ENCODE measurements around the gene TRIM2.
A peak's percentile ranks its signal among the peaks of the same experiment; 100 is the strongest.

Gene TRIM2

DNA sequence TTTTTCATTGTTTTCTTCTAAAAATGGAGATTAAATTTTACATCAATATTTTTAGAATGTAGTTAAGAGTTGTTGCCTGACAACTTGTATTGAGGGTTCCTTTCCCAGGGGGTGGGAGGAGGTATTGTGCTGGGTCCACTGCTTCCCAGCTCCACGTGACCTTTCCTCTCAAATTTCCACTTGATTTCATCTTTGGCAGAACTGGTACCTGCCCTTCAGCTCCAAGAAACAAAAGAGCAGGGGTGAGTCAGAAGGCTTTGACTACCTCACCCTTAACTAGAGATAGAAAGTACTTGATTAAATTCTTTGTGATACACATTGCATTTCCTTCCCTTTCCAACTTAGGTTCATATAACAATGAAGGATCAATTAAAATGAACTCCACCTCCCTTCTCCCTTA, 19.7 kb downstream of the TRIM2 start:
- peak; percentile 46 for DNase-seq

DNA sequence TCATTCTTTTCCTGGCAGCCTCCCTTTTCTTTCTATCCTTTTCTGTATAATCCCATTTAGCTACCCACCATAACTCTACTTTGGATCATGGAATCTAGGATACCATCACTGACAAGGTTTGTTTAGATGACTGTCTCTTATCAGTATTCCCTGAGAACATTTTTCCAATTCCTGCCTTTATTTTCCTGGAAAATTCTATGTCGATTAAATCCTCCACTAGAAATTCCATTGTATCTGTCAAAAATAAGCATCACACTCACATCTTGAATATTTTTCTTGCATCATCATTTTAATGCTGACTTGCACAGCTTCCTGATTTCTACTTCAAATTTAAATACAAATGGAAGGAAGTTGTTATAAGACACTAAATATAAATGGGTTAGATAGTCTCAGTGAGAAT, 20.2 kb downstream of the TRIM2 start:
- no peak for DNase-seq

DNA sequence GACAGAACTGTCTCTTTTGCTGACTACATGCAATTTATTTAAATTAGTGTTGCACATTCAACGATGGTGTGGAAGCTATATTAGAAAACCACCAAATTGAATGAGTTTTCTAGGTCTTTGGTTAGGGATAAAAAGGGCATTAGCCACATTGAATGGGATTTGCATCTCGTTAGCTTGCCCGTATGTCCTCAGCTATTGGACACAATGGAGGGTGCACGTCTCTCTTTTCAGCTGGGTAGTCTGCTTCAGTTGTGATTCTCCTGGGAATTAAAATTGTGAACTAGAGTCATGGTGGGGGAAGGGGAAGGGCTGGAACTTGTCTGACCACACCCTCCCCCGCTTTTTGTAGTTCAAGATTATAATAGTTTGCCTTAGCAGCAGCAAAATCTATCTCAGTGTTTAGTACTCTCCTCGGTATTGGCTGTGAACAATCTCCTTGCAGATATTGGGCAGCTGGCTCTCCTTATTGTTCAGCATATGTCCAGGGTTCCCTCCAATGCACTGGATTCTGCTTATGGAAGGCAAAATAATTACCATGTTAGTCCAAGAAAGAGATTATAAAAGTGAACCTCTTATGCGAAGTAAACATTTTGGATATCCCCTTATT, 23.3 kb downstream of the TRIM2 start:
- DNase-seq, result no peak

- no peak for DNase-seq
Measured at GRCh38 chr4:153228512-153229140, 24.4 kb downstream of the TRIM2 start.

- DNase-seq, result no peak
Measured at GRCh38 chr4:153229545-153229944, 25.3 kb downstream of the TRIM2 start.

DNA sequence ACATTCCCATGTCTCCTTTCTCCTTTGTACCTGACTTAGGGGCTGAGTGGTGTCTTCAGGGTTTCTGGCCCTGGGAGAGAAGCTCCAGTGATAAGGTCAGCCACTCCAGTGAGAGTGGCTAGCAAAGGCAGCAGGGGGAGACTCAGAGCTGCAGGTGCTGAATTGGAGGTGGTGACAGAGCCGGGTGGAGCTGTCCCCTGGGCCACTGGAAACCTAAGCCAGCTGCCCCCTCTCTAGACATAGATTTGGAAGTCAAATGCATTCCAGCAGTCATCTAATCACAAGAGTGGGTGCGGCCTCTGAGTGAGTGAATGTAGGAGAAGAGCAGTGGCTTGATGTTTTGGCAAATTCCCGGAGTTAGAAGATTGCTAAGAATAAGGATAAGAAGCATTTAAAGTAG, 28.5 kb downstream of the TRIM2 start:
- no peak for DNase-seq

DNA sequence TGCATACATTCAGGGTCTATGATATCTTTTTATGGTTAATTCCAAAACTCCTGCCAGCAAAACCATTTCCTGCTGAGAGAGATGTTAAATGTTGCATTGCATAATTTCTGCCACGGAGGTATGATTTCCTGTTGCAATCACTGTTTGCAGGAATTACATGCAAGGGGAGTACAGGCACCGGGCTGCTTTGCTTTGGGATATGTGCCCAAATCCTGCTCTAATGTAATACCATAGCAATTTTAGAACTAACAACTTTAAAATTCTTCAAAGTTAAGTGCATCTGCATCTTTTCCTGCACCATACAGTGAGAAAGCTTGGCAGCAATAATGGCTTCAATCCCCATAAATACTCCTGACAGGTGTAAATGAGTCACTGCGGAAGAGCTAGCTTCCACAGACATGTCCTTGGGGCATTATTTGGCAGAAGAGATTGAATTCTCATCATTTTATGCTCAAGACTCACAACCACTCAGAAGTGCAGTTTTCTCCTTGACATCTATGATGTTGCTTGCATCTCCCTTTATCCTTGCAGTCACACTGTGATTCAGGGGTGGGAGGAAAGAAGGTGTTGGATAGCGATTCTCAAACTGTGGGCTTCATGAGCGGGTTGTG, 29.6 kb downstream of the TRIM2 start:
- DNase-seq, result no peak

GRCh38 chr4:153234885-153235284, 30.6 kb downstream of the TRIM2 start:
- no peak for DNase-seq

DNA sequence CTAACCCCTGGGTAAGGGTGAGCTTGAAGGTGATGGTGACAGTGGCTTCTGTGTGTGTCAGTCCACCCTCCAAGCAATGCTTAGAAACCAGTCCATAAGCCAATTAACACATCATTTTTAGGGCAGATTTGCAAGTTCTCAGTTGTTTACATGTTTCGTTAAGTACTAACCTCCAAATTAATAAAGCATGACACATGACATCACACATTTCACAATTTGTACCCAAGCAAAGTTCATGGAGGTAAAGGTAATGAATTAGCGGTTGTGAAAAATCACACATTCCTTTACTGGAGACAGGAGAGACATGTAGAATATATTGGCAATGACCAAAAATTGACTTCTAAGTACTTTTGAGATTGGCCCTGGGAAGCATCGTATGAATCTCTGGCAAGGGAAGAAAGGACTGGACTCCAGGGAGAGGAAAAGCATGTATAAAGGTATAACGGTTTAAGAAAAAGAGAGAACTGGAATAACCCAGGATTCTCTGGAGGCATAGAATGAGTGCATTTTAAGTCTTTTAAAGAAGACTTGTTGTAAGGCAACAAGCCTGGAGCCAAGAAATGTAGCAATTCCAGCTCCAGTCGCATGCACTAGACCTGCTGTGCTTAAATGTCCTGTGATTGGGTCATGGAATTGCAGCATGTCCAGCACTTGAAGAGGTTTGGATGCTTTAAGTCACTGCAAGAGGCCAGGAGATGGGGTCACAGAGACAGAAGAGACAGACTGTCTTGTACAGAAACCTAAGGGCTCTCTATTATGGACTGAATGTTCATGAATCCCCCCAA, 34.1 kb downstream of the TRIM2 start:
- DNase-seq, result no peak

GRCh38 chr4:153239409-153239808, 35.2 kb downstream of the TRIM2 start:
- no peak for DNase-seq

DNA sequence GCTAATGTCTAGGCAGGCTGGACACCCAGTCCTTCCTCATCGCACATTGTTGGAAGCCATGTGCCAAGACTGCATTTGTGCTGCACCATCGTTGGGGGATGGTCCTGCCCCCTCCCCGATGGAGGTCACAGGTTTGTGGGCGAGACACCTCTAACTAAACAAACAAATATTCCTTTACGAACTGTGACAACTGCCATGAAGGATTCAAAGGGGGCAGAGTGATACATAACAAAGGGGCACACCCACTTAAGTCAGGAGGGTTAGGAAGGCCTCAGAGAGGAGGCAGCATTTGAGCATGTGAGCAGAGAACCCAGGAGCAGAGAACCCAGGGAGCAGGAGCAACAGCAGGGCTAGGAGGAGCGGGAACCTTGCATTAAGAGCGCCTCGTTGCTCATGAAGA, 37.1 kb downstream of the TRIM2 start:
- DNase-seq, result no peak

DNA sequence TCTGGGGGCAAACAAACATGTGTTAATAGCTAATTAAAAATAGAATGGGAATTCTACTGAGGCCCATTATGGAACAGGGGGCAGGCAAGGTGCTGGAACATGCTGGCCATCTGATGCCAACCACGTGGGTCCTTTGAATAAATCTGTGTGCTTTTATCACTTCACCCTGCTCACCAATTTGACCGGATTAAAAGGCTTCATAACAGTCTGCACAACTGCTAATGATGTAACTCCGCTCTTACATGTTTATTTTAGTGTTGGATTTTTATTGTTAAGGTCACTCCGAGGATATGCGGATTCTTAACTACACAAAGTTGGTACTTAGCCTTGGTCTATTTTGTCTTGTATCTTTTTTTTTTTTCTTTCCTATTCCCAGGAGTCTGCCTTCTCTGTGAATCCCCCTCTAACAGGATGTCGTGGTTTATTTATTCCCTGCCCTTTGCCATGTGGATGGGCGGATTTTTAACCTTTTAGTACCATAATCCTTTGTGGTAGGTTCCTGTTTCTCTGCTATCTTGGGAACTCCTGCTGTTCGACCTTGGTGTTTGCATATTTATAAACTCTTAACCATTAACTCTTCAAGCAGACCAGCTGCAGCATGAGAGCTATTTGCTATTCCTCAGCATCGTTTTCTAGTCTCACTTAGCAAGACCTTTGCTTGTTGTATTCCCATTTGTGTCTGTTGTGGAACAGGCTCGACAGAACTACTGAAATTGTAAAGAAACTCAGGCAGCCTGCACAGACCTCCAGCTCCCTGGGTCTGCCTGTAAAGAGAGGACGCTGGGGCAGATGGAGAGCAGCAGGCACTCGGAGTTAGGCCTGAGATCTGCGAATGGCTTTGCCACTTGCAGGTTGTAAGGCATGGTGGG, 38.0 kb downstream of the TRIM2 start:
- no peak for DNase-seq

DNA sequence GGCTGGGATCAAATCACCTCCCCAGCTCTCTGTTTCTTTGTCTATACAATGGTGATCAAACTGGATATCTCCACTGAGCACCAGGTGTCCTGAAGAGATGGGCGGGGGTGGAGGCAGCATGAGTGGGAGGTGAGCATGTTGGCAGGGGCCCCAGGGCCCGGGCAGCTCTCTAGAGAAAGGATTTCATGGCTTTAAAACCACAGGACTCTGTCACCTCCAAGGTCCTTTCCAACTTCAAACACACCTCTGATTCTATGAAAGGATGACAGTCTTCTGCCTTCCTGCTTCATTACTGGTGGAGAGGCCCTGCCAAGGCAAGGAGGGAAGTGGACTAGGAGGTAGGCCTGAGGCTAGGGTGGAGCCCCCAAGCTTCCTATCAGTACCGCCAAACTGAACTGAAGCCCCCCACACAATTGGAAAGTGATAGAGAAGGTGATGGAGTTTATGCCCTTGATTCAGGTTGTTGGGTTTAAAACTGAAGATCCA, 38.6 kb downstream of the TRIM2 start:
- DNase-seq, result no peak

DNA sequence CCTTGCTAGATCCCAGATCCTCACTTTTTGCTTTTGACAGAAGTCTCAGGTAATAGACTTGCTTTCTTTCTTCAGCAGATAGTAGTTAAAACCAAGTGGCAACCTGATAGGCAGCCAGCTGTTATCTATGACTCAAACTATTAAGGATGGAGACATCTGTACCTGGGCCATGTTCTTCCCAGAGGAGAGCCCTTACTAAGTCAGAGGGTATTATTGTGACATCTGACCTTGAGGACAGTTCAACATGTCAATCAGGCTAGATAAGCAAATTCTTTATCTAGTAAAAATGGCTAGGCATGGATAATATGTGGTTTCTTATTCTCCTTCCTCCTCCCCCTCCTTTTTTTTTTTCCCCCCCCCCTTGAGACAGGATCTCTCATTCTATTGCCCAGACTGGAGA, 39.2 kb downstream of the TRIM2 start:
- no peak for DNase-seq

GRCh38 chr4:153244969-153245368, 40.7 kb downstream of the TRIM2 start:
- no peak for DNase-seq

DNA sequence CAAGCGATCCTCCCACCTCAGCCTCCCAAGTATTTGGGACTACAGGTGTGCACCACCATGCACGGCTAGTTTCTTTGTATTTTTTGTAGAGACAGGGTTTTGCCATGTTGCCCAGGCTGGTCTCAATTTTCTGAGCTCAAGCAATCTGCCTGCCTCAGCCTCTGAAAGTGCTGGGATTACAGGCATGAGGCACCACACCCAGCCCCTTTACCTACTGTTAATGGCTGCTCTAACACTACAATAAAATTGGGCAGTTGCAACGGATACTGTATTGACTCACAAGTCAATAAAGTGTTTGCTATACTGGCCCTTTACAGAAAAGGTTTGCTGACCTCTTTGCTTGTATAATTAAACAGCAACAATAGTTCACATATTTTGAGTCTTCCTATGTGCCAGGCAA, 41.5 kb downstream of the TRIM2 start:
- DNase-seq, result no peak

DNA sequence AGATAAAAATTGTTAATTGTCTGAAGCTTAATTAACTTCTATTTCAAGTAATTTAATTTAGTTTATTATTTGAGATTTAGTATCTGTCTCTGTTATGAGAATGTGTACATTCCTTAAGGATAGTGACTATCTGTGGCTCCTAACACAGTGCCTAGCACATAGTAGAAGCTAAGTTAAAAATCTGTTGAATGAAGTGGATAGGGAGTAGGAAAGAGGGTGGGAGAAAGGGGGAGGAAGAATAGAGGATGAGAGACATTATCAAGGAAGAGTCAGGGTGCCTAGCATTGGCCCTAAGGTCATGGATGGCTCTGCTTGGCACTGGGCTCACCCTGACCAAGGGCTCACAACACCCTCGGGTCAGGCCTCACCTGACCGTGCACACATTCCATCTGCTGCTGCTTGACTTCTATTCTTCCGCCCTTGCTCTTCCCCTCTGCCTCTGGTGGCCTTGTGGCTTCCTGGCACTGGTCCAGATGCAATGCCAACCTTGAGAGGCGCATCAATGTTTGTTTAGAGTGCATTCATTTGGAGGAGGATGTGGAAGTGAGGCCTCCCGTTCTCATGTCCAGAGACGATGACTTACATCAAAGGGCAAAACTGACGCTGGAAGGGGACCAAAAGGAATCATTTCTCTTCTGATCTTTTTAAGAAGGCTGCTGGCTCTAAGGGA, 42.3 kb downstream of the TRIM2 start:
- no peak for DNase-seq

- no peak for DNase-seq
Measured at GRCh38 chr4:153247116-153247490, 42.9 kb downstream of the TRIM2 start.

GRCh38 chr4:153248641-153249198, 44.5 kb downstream of the TRIM2 start:
- peak; percentile 45 for DNase-seq

DNA sequence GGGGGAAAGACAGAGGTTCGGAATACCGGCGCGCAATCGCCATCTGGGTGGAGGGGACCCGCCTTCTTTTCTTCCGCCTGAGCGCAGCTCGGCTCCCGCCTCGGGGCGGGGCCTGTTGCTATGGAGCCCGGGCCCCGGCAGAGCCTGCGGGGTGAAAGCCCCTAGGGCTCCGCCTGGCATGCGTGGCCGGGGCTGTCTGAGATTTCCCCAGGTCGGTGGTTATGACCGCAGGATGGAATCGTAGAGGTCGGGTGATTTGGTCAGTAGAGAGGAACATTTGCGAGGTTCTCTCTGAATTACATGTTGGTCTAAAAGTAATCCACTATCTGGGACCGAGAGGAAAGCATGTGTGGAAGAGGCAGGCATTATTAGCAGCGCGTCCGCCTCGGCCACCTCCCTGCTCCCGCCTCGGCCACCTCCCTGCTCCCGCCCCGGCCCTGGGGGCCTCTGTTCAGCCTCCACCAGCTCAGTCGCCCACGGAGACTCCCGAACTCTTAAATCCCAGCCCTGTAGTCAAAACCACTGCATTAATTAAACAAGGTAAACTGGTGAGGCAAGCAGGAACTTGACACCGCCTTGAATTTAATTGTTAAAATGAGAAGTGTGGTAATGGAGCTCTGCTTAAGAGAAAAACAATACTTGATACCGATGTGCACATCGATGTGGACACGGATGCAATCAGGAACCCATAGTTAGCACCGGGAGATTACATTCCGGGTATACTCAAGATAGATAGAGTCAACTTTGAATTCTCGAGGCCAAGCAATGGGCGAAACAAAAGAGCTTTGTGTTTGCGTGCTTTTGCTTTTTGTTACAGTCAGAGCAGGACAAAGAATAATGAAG, 45.2 kb downstream of the TRIM2 start:
- DNase-seq, result peak; percentile 69

GRCh38 chr4:153252122-153252521, 47.9 kb downstream of the TRIM2 start:
- DNase-seq, result no peak
